Measurements from ENCODE around the gene PARD3.

PARD3 gene

DNA sequence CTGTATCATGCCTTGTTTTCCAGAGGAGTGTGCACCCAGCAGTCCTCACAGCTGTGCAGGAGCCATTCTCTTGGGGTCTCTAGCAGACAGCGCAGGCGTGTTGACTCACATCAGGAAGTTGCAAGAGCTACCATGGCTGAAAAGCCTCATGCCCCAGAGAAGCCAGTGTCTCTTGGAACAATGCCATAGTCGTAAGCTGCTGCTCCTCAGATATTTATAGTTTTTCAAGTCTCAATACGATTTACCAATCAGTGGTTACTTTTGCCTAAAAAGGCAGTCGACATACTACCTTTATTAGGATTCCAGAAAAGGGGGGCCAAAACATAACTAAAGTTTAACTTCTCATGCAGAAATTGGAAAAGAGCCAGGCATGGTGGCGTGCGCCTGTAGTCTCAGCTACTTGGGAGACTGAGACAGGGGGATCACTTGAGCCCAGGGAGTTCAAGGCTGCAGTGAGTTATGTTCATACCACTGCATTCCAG lies 407.7 kb downstream of the PARD3 start:
- no peak overlapping the region for H3K4me2 ChIP-seq (ENCODE audit: low read depth, low read length, poor library complexity, severe bottlenecking)
- no peak overlapping the region for H3K9ac ChIP-seq (ENCODE audit: low read length)
- no peak overlapping the region for H2AFZ ChIP-seq (ENCODE audit: low read depth, low read length, severe bottlenecking)
- no peaks in the 10 kb centered on the region for H3K9me3 ChIP-seq (ENCODE audit: insufficient read depth, low read length)
- no peaks in the 10 kb centered on the region for H3K9me2 ChIP-seq (replicated peaks; ENCODE audit: insufficient read depth, low read length)
- TF ChIP-seq, protein P1, sequence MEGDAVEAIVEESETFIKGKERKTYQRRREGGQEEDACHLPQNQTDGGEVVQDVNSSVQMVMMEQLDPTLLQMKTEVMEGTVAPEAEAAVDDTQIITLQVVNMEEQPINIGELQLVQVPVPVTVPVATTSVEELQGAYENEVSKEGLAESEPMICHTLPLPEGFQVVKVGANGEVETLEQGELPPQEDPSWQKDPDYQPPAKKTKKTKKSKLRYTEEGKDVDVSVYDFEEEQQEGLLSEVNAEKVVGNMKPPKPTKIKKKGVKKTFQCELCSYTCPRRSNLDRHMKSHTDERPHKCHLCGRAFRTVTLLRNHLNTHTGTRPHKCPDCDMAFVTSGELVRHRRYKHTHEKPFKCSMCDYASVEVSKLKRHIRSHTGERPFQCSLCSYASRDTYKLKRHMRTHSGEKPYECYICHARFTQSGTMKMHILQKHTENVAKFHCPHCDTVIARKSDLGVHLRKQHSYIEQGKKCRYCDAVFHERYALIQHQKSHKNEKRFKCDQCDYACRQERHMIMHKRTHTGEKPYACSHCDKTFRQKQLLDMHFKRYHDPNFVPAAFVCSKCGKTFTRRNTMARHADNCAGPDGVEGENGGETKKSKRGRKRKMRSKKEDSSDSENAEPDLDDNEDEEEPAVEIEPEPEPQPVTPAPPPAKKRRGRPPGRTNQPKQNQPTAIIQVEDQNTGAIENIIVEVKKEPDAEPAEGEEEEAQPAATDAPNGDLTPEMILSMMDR (IDR thresholded peaks at IDR 0.05; ENCODE audit: insufficient read depth, low read length, poor library complexity, severe bottlenecking) = no peak
- no peak for TF ChIP-seq EZH2phosphoT487 (conservative IDR thresholded peaks at IDR 0.05; ENCODE audit: low read length)
- no peaks in the 10 kb centered on the region for H3K79me2 ChIP-seq (ENCODE audit: insufficient read depth, low read length)
- no peak overlapping the region for H3K4me3 ChIP-seq (ENCODE audit: insufficient read depth, low read length, poor library complexity, severe bottlenecking)
- H3K27me3 ChIP-seq (ENCODE audit: low read length) = no peaks in the 10 kb centered on the region; the same call in 1 of the 2 replicates
- H3K27ac ChIP-seq (ENCODE audit: low read depth, low read length) = no peak overlapping the region
- no peaks in the 10 kb centered on the region for H3F3A ChIP-seq (ENCODE audit: insufficient read depth)
- H3K36me3 ChIP-seq (ENCODE audit: low read length) = no peaks in the 10 kb centered on the region
- H4K20me1 ChIP-seq (ENCODE audit: low read depth, low read length) = no peaks in the 10 kb centered on the region

DNA sequence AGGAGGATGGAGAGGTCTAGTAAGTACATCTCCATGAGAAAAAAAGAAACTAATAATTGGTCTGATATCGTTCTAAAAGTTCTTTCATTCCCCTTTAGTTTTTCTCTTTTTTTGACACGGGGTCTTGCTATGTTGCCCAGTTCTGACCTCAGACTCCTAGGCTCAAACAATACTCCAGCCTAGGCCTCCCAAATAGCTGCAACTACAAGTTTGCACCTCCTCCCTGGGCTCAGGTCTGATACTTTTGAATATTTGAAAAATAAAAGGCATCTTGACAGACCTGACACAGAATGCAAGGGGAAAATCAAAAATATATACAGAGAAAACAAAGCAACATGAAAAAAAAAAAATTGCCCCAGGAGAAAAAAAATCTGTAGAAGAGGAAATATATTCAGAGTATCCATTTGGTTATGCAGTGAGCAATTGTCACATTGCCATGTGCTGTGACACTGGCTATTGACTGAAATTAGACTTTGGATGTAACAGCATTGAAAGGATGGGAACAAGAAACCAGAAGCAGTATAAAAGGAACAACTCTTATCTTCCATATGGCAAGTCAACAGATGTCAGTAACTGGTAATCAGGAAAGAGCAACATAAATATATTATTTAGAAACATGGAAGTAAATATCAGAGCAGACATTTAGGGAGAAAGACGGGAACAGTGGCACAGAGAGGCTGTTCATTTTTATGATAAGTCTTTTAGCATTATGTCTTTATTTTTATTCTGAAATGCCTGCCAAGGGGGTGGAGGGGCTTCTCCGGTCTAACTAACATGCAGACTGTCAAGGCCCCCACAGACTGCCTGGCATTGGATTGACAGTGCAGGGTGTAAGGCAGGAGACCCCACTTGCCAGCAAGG lies 408.4 kb downstream of the PARD3 start:
- Histone ChIP-seq H3K27ac (ENCODE audit: low read depth, low read length) (no peak overlapping the region), H4K20me1 (ENCODE audit: low read depth, low read length) (no peaks in the 10 kb centered on the region), H3K9ac (ENCODE audit: low read length) (no peak overlapping the region), H3K79me2 (ENCODE audit: insufficient read depth, low read length) (no peaks in the 10 kb centered on the region), H3K4me3 (ENCODE audit: insufficient read depth, low read length, poor library complexity, severe bottlenecking) (no peak overlapping the region), H2AFZ (ENCODE audit: low read depth, low read length, severe bottlenecking) (no peak overlapping the region), H3F3A (ENCODE audit: insufficient read depth) (no peaks in the 10 kb centered on the region), H3K36me3 (ENCODE audit: low read length) (no peaks in the 10 kb centered on the region), H3K4me2 (ENCODE audit: low read depth, low read length, poor library complexity, severe bottlenecking) (no peak overlapping the region), H3K9me3 (ENCODE audit: insufficient read depth, low read length) (no peaks in the 10 kb centered on the region), H3K27me3 (ENCODE audit: low read length) (no peaks in the 10 kb centered on the region; the same call in 1 of the 2 replicates), H3K9me2 (replicated peaks; ENCODE audit: insufficient read depth, low read length) (no peaks in the 10 kb centered on the region)
- TF ChIP-seq EZH2phosphoT487 (conservative IDR thresholded peaks at IDR 0.05; ENCODE audit: low read length) = no peak

DNA sequence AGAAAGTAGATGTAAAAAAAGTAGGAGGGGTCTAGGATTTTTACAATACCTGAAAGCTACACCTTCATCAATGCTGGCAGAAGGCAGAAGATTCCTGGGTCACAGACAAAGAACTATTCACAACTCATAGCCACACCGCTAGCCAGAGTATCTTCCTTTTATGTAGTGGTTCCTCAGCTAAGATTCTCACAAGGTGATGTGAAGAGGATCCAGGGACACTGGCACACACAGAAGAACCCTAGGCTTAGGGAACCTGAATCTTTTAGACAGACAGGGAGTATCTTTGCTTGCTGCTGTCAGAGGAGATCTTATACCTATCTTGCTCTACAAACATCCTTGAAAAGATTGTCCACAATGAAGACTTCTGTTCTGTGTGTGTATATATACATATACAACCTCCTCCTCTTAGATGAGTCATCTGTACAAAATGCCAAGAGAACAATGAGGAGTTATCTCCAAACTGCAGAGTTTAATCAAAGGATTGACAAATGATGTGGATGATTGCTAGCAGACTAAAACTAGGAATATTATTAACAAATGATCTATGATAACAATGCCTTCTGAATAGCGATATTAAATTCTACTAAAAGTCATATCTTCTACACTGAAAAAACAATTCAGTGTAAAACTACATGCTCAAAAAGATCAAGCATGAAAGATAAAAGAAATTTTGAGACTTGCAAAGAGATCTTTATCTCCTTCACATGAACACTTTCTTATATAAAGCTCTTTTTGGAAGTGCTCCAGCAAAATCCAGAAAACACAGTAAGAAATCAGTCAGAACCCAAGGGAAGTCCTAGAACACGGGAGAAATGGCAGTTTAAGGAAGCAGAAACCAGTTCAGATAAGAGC lies 409.3 kb downstream of the PARD3 start:
- H3F3A ChIP-seq (ENCODE audit: insufficient read depth) = no peaks in the 10 kb centered on the region
- no peaks in the 10 kb centered on the region for H4K20me1 ChIP-seq (ENCODE audit: low read depth, low read length)
- no peaks in the 10 kb centered on the region for H3K79me2 ChIP-seq (ENCODE audit: insufficient read depth, low read length)
- H2AFZ ChIP-seq (ENCODE audit: low read depth, low read length, severe bottlenecking) = no peak overlapping the region
- H3K9ac ChIP-seq (ENCODE audit: low read length) = no peak overlapping the region
- H3K4me2 ChIP-seq (ENCODE audit: low read depth, low read length, poor library complexity, severe bottlenecking) = no peak overlapping the region
- H3K4me3 ChIP-seq (ENCODE audit: insufficient read depth, low read length, poor library complexity, severe bottlenecking) = no peak overlapping the region
- no peaks in the 10 kb centered on the region for H3K36me3 ChIP-seq (ENCODE audit: low read length)
- no peak overlapping the region for H3K27ac ChIP-seq (ENCODE audit: low read depth, low read length)
- no peaks in the 10 kb centered on the region for H3K9me3 ChIP-seq (ENCODE audit: insufficient read depth, low read length)
- no peaks in the 10 kb centered on the region for H3K9me2 ChIP-seq (replicated peaks; ENCODE audit: insufficient read depth, low read length)
- TF ChIP-seq EZH2phosphoT487 (conservative IDR thresholded peaks at IDR 0.05; ENCODE audit: low read length) = no peak
- TF ChIP-seq, protein P1 (IDR thresholded peaks at IDR 0.05; ENCODE audit: insufficient read depth, low read length, poor library complexity, severe bottlenecking) = no peak
- H3K27me3 ChIP-seq (ENCODE audit: low read length) = no peaks in the 10 kb centered on the region; the same call in 1 of the 2 replicates
